ENCODE measurements around the gene AGAP1. TPM values are rescaled to one million over a fixed set of nuclear protein-coding genes. Genes with fewer than 3 reads are reported as not detected.

AGAP1 gene
- total RNA-seq, 1 donor from 2014 or later, result 39.4 TPM

GRCh38 chr2:236051806-236052205, 558.0 kb downstream of the AGAP1 start:
- no peaks in the 10 kb centered on the region for H3K4me1 ChIP-seq (ENCODE audit: insufficient read depth, low read length)
- Mint-ChIP-seq H3K4me3 (ENCODE audit: unreplicated experiment) (no peak overlapping the region), H3K27me3 (ENCODE audit: low read depth, unreplicated experiment) (no peaks in the 10 kb centered on the region), H3K36me3 (ENCODE audit: low read depth, unreplicated experiment) (peaks cover 19% of the 10 kb centered on the region), H3K4me1 (ENCODE audit: low read depth, unreplicated experiment) (no peaks in the 10 kb centered on the region), H3K9me3 (ENCODE audit: unreplicated experiment) (peaks cover 3% of the 10 kb centered on the region), H3K27ac (ENCODE audit: unreplicated experiment) (no peak overlapping the region)
- H3K79me2 ChIP-seq (ENCODE audit: insufficient read depth, low read length), result no peaks in the 10 kb centered on the region
- no peaks in the 10 kb centered on the region for H3K27me3 ChIP-seq (ENCODE audit: insufficient read depth, low read length)
- H3K27ac ChIP-seq (ENCODE audit: low read depth, low read length), result no peak overlapping the region
- no peaks in the 10 kb centered on the region for H3K9me3 ChIP-seq (ENCODE audit: insufficient read depth, low read depth, low read length)
- no peak overlapping the region for H3K4me3 ChIP-seq (ENCODE audit: insufficient read depth, low read depth, low read length)
- H3K36me3 ChIP-seq (ENCODE audit: insufficient read depth, low read length), result no peaks in the 10 kb centered on the region
- H3K9ac ChIP-seq (ENCODE audit: low read length), result no peak overlapping the region
- DNase-seq (ENCODE audit: low read depth), result no peak
- FAIRE-seq, result no peak
- no peaks in the 10 kb centered on the region for H4K20me1 ChIP-seq (ENCODE audit: insufficient read depth, low read length)
- TF ChIP-seq EZH2 (IDR thresholded peaks at IDR 0.05; ENCODE audit: insufficient read depth, low read length) (no peak), CTCF (IDR thresholded peaks at IDR 0.05; ENCODE audit: insufficient read depth, low read depth, low read length) (no peak)
- no peak overlapping the region for H2AFZ ChIP-seq (ENCODE audit: low read depth, low read length)
- no peak overlapping the region for H3K4me2 ChIP-seq (ENCODE audit: low read length)

GRCh38 chr2:236052206-236052605, 558.4 kb downstream of the AGAP1 start:
- no peak overlapping the region for H3K4me3 Mint-ChIP-seq (ENCODE audit: unreplicated experiment)
- Histone ChIP-seq H3K36me3 (ENCODE audit: insufficient read depth, low read length) (no peaks in the 10 kb centered on the region), H3K4me1 (ENCODE audit: insufficient read depth, low read length) (no peaks in the 10 kb centered on the region), H3K9ac (ENCODE audit: low read length) (no peak overlapping the region), H3K4me3 (ENCODE audit: insufficient read depth, low read depth, low read length) (no peak overlapping the region), H4K20me1 (ENCODE audit: insufficient read depth, low read length) (no peaks in the 10 kb centered on the region), H3K4me2 (ENCODE audit: low read length) (no peak overlapping the region), H3K27ac (ENCODE audit: low read depth, low read length) (no peak overlapping the region), H3K9me3 (ENCODE audit: insufficient read depth, low read depth, low read length) (no peaks in the 10 kb centered on the region), H3K27me3 (ENCODE audit: insufficient read depth, low read length) (no peaks in the 10 kb centered on the region), H3K79me2 (ENCODE audit: insufficient read depth, low read length) (no peaks in the 10 kb centered on the region), H2AFZ (ENCODE audit: low read depth, low read length) (no peak overlapping the region)
- no peak overlapping the region for H3K27ac Mint-ChIP-seq (ENCODE audit: unreplicated experiment)
- no peak for FAIRE-seq
- DNase-seq (ENCODE audit: low read depth), result no peak
- H3K36me3 Mint-ChIP-seq (ENCODE audit: low read depth, unreplicated experiment), result peaks cover 16% of the 10 kb centered on the region
- H3K4me1 Mint-ChIP-seq (ENCODE audit: low read depth, unreplicated experiment), result no peaks in the 10 kb centered on the region
- no peaks in the 10 kb centered on the region for H3K27me3 Mint-ChIP-seq (ENCODE audit: low read depth, unreplicated experiment)
- no peak for TF ChIP-seq CTCF (IDR thresholded peaks at IDR 0.05; ENCODE audit: insufficient read depth, low read depth, low read length)
- TF ChIP-seq EZH2 (IDR thresholded peaks at IDR 0.05; ENCODE audit: insufficient read depth, low read length), result no peak
- peaks cover 5% of the 10 kb centered on the region for H3K9me3 Mint-ChIP-seq (ENCODE audit: unreplicated experiment)

GRCh38 chr2:236052926-236053821, 559.3 kb downstream of the AGAP1 start:
- peaks cover 8% of the 10 kb centered on the region for H3K9me3 Mint-ChIP-seq (ENCODE audit: unreplicated experiment)
- H3K27me3 ChIP-seq (ENCODE audit: insufficient read depth, low read length), result no peaks in the 10 kb centered on the region
- H3K9ac ChIP-seq (ENCODE audit: low read length), result no peak overlapping the region
- no peaks in the 10 kb centered on the region for H3K4me1 ChIP-seq (ENCODE audit: insufficient read depth, low read length)
- TF ChIP-seq EZH2 (IDR thresholded peaks at IDR 0.05; ENCODE audit: insufficient read depth, low read length) (no peak), CTCF (IDR thresholded peaks at IDR 0.05; ENCODE audit: insufficient read depth, low read depth, low read length) (no peak)
- DNase-seq (ENCODE audit: low read depth) (no peak), FAIRE-seq (no peak)
- H4K20me1 ChIP-seq (ENCODE audit: insufficient read depth, low read length), result no peaks in the 10 kb centered on the region
- H3K27me3 Mint-ChIP-seq (ENCODE audit: low read depth, unreplicated experiment), result no peaks in the 10 kb centered on the region
- no peak overlapping the region for H3K27ac ChIP-seq (ENCODE audit: low read depth, low read length)
- peaks cover 3% of the 10 kb centered on the region for H3K4me1 Mint-ChIP-seq (ENCODE audit: low read depth, unreplicated experiment)
- H3K27ac Mint-ChIP-seq (ENCODE audit: unreplicated experiment), result no peak overlapping the region
- H2AFZ ChIP-seq (ENCODE audit: low read depth, low read length), result no peak overlapping the region
- no peaks in the 10 kb centered on the region for H3K79me2 ChIP-seq (ENCODE audit: insufficient read depth, low read length)
- no peak overlapping the region for H3K4me3 ChIP-seq (ENCODE audit: insufficient read depth, low read depth, low read length)
- no peak overlapping the region for H3K4me2 ChIP-seq (ENCODE audit: low read length)
- peaks cover 20% of the 10 kb centered on the region for H3K36me3 Mint-ChIP-seq (ENCODE audit: low read depth, unreplicated experiment)
- peaks cover 2% of the 10 kb centered on the region for H3K9me3 ChIP-seq (ENCODE audit: insufficient read depth, low read depth, low read length)
- no peak overlapping the region for H3K4me3 Mint-ChIP-seq (ENCODE audit: unreplicated experiment)
- H3K36me3 ChIP-seq (ENCODE audit: insufficient read depth, low read length), result no peaks in the 10 kb centered on the region
